ENCODE measurements around the gene SELENON.

SELENON gene

DNA sequence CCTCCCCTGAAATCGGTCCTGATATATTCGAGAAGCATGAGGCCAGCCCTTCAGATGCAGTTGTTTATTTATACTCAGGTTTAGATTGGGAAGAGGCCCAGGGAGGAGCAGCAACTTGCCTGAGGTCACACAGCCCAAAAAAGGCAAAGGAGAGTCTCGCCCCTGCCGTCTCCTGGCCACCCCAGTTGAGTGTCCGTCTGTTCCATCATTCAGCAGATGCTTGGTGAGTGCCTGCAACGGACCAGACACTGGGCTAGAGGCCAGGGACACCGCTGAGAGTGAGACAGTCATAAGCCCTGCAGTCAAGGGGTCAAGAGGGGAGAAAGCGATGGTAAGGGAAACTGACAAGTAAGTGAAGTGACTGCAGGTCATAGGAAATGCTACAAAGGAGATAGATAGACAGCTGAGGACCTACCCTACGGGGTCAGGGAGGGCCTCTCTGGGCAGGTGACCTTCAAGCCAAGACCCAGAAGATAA is 15.4 kb upstream of the SELENON start:
- no peak for DNase-seq (ENCODE audit: insufficient read length)
- no peak for FAIRE-seq
- no peak for TF ChIP-seq TAF1 (IDR thresholded peaks at IDR 0.05; ENCODE audit: borderline replicate concordance, low read depth, low read length)
- no peak for TF ChIP-seq POLR2AphosphoS5 (IDR thresholded peaks at IDR 0.05; ENCODE audit: low read depth, low read length)
- no peak for TF ChIP-seq POLR2A (IDR thresholded peaks at IDR 0.05; ENCODE audit: low read depth, low read length)

DNA sequence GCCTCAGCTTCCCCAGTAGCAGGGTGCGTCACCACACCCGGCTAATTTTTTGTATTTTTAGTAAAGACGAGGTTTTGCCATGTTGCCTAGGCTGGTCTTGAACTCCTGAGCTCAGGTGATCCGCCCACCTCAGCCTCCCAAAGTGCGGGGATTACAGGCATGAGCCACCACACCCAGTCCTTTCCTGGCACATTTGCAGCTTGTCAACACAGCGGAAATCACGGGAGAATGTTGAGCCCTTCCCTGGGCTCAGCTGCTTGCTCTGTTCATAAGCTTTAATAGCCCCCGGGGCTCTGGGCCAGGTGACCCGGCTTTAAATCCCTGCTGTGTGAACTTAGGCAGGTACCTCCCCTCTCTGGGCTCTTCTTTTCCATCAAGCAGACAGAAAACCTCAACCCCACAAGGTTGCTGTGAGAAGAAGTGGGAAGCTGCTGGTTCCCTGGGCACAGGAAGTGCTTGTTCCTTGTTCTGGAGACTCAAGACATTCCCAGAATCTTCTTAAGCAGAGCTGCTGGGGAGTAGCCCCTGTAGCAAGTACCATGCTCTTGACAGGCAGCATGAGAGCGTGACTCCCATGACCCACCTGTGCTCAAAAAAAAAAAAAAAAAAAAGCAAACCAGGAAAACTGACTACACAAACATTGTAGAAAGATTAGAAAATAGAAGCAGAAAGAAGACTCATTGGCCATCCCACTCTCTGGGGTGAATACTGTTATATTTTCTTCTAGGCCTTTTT is 14.5 kb upstream of the SELENON start:
- DNase-seq (ENCODE audit: insufficient read length) (no peak), FAIRE-seq (no peak)
- TF ChIP-seq TAF1 (IDR thresholded peaks at IDR 0.05; ENCODE audit: borderline replicate concordance, low read depth, low read length) = no peak
- TF ChIP-seq POLR2A (IDR thresholded peaks at IDR 0.05; ENCODE audit: low read depth, low read length) = no peak
- TF ChIP-seq POLR2AphosphoS5 (IDR thresholded peaks at IDR 0.05; ENCODE audit: low read depth, low read length) = no peak

DNA sequence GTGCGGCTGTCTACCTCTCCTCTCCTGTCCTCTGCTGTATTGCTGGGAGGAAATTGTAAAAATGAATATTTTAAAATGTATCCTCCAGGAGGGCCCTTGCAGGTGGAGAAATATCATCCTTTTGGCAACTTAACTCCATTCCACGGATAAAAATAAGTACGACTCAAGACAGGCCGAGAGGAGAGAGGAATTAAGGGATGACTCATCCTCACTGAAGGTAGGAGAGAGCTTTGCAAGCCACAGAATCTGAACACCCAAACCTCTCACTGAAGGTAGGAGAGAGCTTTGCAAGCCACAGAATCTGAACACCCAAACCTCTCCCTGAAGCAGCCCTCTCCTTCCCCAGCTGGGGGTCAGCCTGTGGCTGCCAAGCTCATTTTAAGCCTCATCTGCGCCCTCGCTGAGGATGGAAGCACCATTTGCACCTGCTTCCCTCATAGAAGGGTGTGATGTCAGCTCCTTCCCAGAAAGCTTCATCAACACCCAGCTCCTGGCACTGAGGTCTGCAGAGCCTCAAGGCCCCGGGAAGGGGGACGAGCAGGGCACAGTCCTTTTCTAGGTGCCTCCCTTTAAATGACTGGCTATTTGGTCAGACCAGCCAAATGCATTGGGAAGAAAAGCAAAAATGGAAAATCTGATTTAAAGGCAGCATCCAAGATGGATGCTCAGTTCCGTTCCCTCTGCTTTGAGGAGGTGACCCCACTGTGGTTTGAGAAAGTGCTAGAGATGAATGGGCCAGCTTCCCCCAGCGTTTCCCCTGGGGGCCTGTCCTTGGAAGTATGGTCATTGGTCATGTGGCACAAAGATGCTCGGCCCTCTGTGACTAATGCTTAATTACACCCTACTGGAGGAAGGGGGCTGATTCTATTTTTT is 12.9 kb upstream of the SELENON start:
- DNase-seq (ENCODE audit: insufficient read length) = no peak
- no peak for FAIRE-seq
- TF ChIP-seq POLR2A (IDR thresholded peaks at IDR 0.05; ENCODE audit: low read depth, low read length) (no peak), POLR2AphosphoS5 (IDR thresholded peaks at IDR 0.05; ENCODE audit: low read depth, low read length) (no peak), TAF1 (IDR thresholded peaks at IDR 0.05; ENCODE audit: borderline replicate concordance, low read depth, low read length) (no peak)

DNA sequence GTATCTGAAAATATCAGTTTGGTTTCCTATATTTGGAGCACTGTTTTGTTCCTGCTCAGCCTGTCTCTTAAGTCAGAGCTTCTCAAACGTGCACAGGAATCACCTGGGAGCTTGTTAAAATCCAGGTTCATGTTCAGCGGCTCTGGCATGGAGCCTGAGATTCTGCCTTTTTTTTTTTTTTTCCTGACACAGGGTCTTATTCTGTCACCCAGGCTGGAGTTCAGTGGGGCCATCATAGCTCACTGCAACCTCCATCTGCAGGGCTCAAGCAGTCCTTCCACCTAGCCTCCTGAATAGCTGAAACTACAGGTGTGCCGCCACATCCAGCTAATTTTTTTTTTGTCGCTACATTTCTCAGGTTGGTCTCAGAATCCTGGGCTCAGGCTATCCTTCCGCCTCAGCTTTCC is 12.2 kb upstream of the SELENON start:
- TF ChIP-seq POLR2A (IDR thresholded peaks at IDR 0.05; ENCODE audit: low read depth, low read length) (no peak), TAF1 (IDR thresholded peaks at IDR 0.05; ENCODE audit: borderline replicate concordance, low read depth, low read length) (no peak), POLR2AphosphoS5 (IDR thresholded peaks at IDR 0.05; ENCODE audit: low read depth, low read length) (no peak)
- DNase-seq (ENCODE audit: insufficient read length) (no peak), FAIRE-seq (no peak)

DNA sequence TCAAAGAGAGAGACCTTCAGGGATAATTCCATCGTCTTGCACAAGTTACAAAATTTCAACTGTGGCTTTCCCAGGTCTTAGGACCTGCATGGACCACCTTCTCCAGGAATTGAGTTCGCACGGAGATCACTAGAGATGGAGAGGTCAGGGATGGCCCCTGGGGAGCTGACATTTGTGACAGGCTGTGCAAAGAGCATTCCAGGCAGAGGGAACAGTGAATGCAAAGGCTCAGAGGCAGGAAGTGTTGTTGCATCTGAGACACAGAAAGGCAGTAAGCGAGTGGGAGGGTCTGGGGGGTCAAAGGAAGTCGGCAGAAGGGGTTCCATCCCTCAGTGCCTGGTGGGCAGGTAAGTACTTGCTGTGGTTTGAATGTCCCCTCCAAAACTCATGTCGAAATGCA is 9.5 kb upstream of the SELENON start:
- no peak for TF ChIP-seq TAF1 (IDR thresholded peaks at IDR 0.05; ENCODE audit: borderline replicate concordance, low read depth, low read length)
- no peak for TF ChIP-seq POLR2AphosphoS5 (IDR thresholded peaks at IDR 0.05; ENCODE audit: low read depth, low read length)
- no peak for TF ChIP-seq POLR2A (IDR thresholded peaks at IDR 0.05; ENCODE audit: low read depth, low read length)
- DNase-seq (ENCODE audit: insufficient read length) (no peak), FAIRE-seq (no peak)

DNA sequence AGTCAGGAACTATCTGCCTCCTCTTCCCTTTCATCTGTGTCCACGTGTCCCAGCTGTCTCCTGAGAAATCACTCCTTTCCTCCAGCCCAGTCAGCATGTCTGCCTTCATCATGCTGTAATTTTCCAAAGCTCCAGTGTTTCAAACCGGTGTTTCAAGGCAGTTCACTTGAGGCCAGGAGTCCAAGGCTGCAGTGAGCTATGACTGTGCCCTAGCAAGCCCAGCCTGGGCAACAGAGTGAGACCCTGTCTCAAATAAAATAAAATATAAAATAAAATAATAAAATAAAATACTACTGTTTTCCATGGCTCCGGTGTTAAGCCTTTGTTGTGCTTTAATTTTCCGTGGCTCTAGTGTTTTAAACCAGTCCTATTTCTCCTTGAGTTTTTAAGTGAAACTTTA is 7.9 kb upstream of the SELENON start:
- no peak for DNase-seq (ENCODE audit: insufficient read length)
- no peak for FAIRE-seq
- no peak for TF ChIP-seq POLR2AphosphoS5 (IDR thresholded peaks at IDR 0.05; ENCODE audit: low read depth, low read length)

DNA sequence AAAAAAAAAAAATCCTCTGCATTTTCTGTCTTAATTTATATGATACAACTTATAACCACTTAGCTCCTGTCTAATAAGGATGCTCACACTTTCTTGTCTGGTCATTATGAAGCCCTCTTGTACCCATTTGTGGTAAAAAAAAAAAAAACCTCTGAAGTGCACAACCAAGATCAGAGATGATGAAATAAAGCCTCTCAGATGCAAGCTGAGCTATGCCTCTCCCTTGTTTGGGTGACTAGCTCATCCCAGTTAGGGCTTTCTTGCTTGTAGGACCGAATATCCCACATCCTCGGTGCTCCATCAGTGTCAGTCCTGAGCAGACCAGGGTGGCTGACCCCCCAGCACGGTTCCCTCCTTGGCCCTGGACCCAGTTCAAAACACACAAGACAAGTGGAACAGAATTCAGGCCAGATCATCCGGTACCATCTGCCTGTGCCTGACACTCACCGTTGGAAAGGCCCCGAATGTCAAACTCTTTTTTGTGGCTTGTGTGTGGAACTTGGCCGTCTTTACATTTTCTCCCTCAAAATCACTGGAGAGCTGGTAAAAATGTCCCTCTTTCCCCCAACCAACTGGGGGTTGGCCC is 6.3 kb upstream of the SELENON start:
- DNase-seq (ENCODE audit: insufficient read length) (no peak), FAIRE-seq (peak; percentile 30)
- no peak for TF ChIP-seq TAF1 (IDR thresholded peaks at IDR 0.05; ENCODE audit: borderline replicate concordance, low read depth, low read length)
- TF ChIP-seq POLR2A (IDR thresholded peaks at IDR 0.05; ENCODE audit: low read depth, low read length) = no peak
- no peak for TF ChIP-seq POLR2AphosphoS5 (IDR thresholded peaks at IDR 0.05; ENCODE audit: low read depth, low read length)

DNA sequence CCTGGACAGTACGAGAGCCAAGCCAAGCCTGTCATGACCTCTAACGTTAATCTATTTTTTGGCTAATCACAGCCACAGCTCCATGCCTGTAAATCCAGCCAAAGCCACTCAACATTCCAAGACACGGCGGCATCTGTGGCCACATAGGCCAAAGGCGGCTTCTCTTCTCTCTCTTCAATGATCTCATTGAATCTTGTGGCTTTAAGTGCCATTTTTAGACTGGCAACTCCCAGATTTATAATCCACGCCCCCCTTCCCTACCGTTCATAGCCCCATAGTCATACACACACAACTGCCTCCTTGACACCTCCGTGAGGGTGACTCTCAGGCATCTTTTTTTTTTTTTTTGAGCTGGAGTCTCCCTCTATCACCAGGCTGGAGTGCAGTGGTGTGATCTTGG is 5.7 kb upstream of the SELENON start:
- DNase-seq (ENCODE audit: insufficient read length) = no peak
- no peak for FAIRE-seq
- no peak for TF ChIP-seq POLR2A (IDR thresholded peaks at IDR 0.05; ENCODE audit: low read depth, low read length)
- no peak for TF ChIP-seq TAF1 (IDR thresholded peaks at IDR 0.05; ENCODE audit: borderline replicate concordance, low read depth, low read length)
- TF ChIP-seq POLR2AphosphoS5 (IDR thresholded peaks at IDR 0.05; ENCODE audit: low read depth, low read length) = no peak

DNA sequence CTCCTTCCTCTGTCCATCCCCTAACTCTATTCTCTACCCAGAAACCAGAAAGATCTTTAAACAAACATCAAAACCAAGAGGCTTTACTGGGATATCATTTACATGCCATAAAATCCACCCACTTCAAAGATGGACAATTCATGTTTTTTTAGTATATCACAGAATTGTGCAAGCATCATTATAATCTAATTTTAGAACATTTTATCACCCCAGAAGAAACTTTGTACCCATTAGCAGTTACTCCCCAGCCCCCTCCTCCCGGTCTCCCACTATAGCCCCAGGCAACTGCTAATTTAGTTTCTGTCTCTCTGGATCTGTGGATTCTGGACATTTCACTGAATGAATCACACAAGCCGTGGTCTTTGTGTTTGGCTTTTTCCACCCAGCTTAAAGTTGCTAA is 4.8 kb upstream of the SELENON start:
- DNase-seq (ENCODE audit: insufficient read length) (no peak), FAIRE-seq (no peak)
- no peak for TF ChIP-seq POLR2A (IDR thresholded peaks at IDR 0.05; ENCODE audit: low read depth, low read length)
- TF ChIP-seq TAF1 (IDR thresholded peaks at IDR 0.05; ENCODE audit: borderline replicate concordance, low read depth, low read length) = no peak
- no peak for TF ChIP-seq POLR2AphosphoS5 (IDR thresholded peaks at IDR 0.05; ENCODE audit: low read depth, low read length)

DNA sequence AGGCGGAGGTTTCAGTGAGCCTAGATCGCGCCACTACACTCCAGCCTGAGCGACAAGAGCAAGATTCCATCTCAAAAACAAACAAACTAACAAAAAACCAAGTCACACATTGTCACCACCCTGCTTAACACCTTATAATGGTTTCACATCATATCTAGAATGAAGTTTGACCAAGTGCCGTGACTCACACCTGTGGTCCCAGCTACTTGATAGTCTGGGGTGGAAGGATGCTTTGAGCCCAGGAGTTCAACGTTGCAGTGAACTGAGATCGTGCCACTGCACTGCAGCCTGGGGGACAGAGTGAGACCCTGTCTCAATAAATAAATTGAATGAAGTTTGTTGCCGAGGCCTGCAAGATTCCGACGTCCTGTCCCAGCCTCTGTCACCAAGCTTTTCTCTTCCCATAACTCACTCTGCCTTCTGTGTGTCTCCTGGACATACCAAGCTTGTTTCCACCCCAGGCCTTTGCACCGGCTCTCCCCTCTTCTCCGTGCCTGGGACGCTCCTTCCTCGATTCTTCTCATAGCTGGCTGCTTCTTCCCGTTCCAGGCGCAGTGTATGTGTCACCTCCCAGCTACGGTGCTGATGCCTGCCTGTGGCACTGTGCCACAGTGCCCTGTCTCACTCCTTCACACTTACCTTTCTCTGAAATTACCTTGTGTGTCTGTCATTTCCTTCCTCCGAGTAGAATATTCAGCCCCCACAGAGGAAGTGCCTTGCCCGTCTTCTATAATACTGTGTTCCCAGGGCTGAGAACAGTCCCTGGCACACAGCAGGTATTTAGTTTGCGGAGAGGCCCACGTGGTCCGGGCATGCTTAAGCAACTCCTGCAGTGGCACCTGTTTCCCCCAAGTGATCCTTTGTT is 3.8 kb upstream of the SELENON start:
- FAIRE-seq (no peak), DNase-seq (ENCODE audit: insufficient read length) (no peak)
- no peak for TF ChIP-seq POLR2A (IDR thresholded peaks at IDR 0.05; ENCODE audit: low read depth, low read length)
- TF ChIP-seq TAF1 (IDR thresholded peaks at IDR 0.05; ENCODE audit: borderline replicate concordance, low read depth, low read length) = no peak
- TF ChIP-seq POLR2AphosphoS5 (IDR thresholded peaks at IDR 0.05; ENCODE audit: low read depth, low read length) = no peak

Data from GM12892 (cell line).